Measurements from ENCODE around the gene RPL6. TPM values are rescaled to one million over a fixed set of nuclear protein-coding genes. Genes with fewer than 3 reads are reported as not detected.

RPL6 gene
- total and polyA plus RNA-seq, 4 donors: 1,004 to 2,870 (median 1,243) TPM

- no peak overlapping the region for H3K4me3 ChIP-seq
- no peaks in the 10 kb centered on the region for H3K27me3 ChIP-seq (ENCODE audit: control insufficient read depth in 3 of 3, insufficient read depth in 3 of 3, low read length in 2 of 3)
- no peaks in the 10 kb centered on the region for H3K9me3 ChIP-seq (ENCODE audit: control insufficient read depth in 4 of 4, insufficient read depth in 3 of 4, low read length in 3 of 4)
- no peak for TF ChIP-seq CTCF (IDR thresholded peaks at IDR 0.05; ENCODE audit: control extremely low read depth, extremely low read depth)
- 86 to 92% methylated on average over 11 of the region's 11 CpGs for WGBS, 2 donors
- no peak overlapping the region for H3K27ac ChIP-seq (ENCODE audit: low read depth in 1 of 2, low read length in 1 of 2)
- peaks cover 0 to 23% (median 8%) of the 10 kb centered on the region in 5 donors for H3K4me1 ChIP-seq (ENCODE audit: control insufficient read depth in 5 of 5, insufficient read depth in 5 of 5, low read length in 5 of 5)
- ATAC-seq (ENCODE audit: insufficient read depth, low FRiP score) (no peak), DNase-seq (no peak)
- peak overlapping the region in 1 of 2 donors; percentile 32 for H3K9ac ChIP-seq (ENCODE audit: insufficient read depth in 1 of 2, low read length in 2 of 2)
- H3K36me3 ChIP-seq (ENCODE audit: control insufficient read depth in 4 of 4, insufficient read depth in 4 of 4, low read length in 4 of 4): no peaks in the 10 kb centered on the region
Measured at GRCh38 chr12:112382866-112383265, 26.5 kb downstream of the RPL6 start.

- Histone ChIP-seq H3K36me3 (ENCODE audit: control insufficient read depth in 4 of 4, insufficient read depth in 4 of 4, low read length in 4 of 4) (no peaks in the 10 kb centered on the region), H3K4me3 (peak within 1 kb of the TSS; percentile 97), H3K9me3 (ENCODE audit: control insufficient read depth in 4 of 4, insufficient read depth in 3 of 4, low read length in 3 of 4) (no peaks in the 10 kb centered on the region), H3K27ac (ENCODE audit: low read depth in 1 of 2, low read length in 1 of 2) (peak within 1 kb of the TSS; percentile 83 to 93), H3K27me3 (ENCODE audit: control insufficient read depth in 3 of 3, insufficient read depth in 3 of 3, low read length in 2 of 3) (no peaks in the 10 kb centered on the region), H3K9ac (ENCODE audit: insufficient read depth in 1 of 2, low read length in 2 of 2) (peak within 1 kb of the TSS; percentile 34 to 68), H3K4me1 (ENCODE audit: control insufficient read depth in 5 of 5, insufficient read depth in 5 of 5, low read length in 5 of 5) (peaks cover 0 to 22% (median 8%) of the 10 kb centered on the region in 5 donors)
- no peak for TF ChIP-seq CTCF (IDR thresholded peaks at IDR 0.05; ENCODE audit: control extremely low read depth, extremely low read depth)
- peak; percentile 99 for ATAC-seq (ENCODE audit: insufficient read depth, low FRiP score)
- WGBS, 2 donors: 1 to 37% methylated on average over 71 to 106 of the region's 106 CpGs
- peak; percentile 93 to 95 (median 93) for DNase-seq
Measured at GRCh38 chr12:112381883-112382796, 27.3 kb downstream of the RPL6 start, which contains the start of gene HECTD4. Gene HECTD4 (minus strand): TSS chr12:112382431. CDS start chr12:112382128, 303 bp downstream.

- peak overlapping the region; percentile 83 to 93 for H3K27ac ChIP-seq (ENCODE audit: low read depth in 1 of 2, low read length in 1 of 2)
- H3K4me1 ChIP-seq (ENCODE audit: control insufficient read depth in 5 of 5, insufficient read depth in 5 of 5, low read length in 5 of 5): peaks cover 0 to 15% (median 8%) of the 10 kb centered on the region in 5 donors
- peak overlapping the region; percentile 97 for H3K4me3 ChIP-seq
- DNase-seq (peak in 2 of 3 donors; percentile 22 to 25), ATAC-seq (ENCODE audit: insufficient read depth, low FRiP score) (peak; percentile 30)
- no peaks in the 10 kb centered on the region for H3K9me3 ChIP-seq (ENCODE audit: control insufficient read depth in 4 of 4, insufficient read depth in 3 of 4, low read length in 3 of 4)
- H3K9ac ChIP-seq (ENCODE audit: insufficient read depth in 1 of 2, low read length in 2 of 2): peak overlapping the region; percentile 34 to 68
- H3K36me3 ChIP-seq (ENCODE audit: control insufficient read depth in 4 of 4, insufficient read depth in 4 of 4, low read length in 4 of 4): no peaks in the 10 kb centered on the region
- 1 to 30% methylated on average over 22 to 33 of the region's 33 CpGs for WGBS, 2 donors
- no peak for TF ChIP-seq CTCF (IDR thresholded peaks at IDR 0.05; ENCODE audit: control extremely low read depth, extremely low read depth)
- no peaks in the 10 kb centered on the region for H3K27me3 ChIP-seq (ENCODE audit: control insufficient read depth in 3 of 3, insufficient read depth in 3 of 3, low read length in 2 of 3)
Measured at GRCh38 chr12:112381406-112381882, 28.0 kb downstream of the RPL6 start.

Data from lung (tissue), 12 donors.